Smooth muscle cell (in vitro differentiated cells): ENCODE data around the gene THNSL1. TPM values are rescaled to one million over a fixed set of nuclear protein-coding genes. Genes with fewer than 3 reads are reported as not detected.
"Not testable (repeated sequence)": the region's sequence is repeated elsewhere in the genome, so short reads cannot be mapped to it uniquely, and the experiment has no call there.

Experiments used
- DNase-seq: peaks from one replicate; lab custom pipeline; 2025; ENCODE audit not compliant: unreplicated experiment; lab: John Stamatoyannopoulos, UW
- H2AFZ ChIP-seq: fragments of 200-600 bp; sonication (generic); 2 replicates; pipeline ENCODE4 v1.6.0; 2016; ENCODE audit warnings: antibody characterized with exemption, low read depth, mild to moderate bottlenecking
- H3F3A ChIP-seq: fragments of 200-600 bp; sonication (generic); 2 replicates; pipeline ENCODE4 v1.6.0; 2017; ENCODE audit warnings: antibody characterized with exemption, low read depth
- H3K27ac ChIP-seq: fragments of 200-600 bp; sonication (generic); 2 replicates; pipeline ENCODE4 v1.5.1; 2016; ENCODE audit warnings: low read depth, mild to moderate bottlenecking
- H3K27me3 ChIP-seq: fragments of 200-600 bp; sonication (generic); 2 replicates; pipeline ENCODE4 v1.6.1; 2016; ENCODE audit warnings: low read depth, mild to moderate bottlenecking
- H3K36me3 ChIP-seq: fragments of 200-600 bp; sonication (generic); 2 replicates; pipeline ENCODE4 v1.5.1; 2016; ENCODE audit warnings: low read depth
- H3K4me1 ChIP-seq: fragments of 200-600 bp; sonication (generic); 2 replicates; pipeline ENCODE4 v1.5.1; 2016; ENCODE audit warnings: low read depth
- H3K4me2 ChIP-seq: fragments of 200-600 bp; sonication (generic); 2 replicates; pipeline ENCODE4 v1.6.0; 2016; ENCODE audit warnings: mild to moderate bottlenecking
- H3K4me3 ChIP-seq: fragments of 200-600 bp; sonication (generic); 2 replicates; pipeline ENCODE4 v1.5.1; 2016; ENCODE audit warnings: mild to moderate bottlenecking
- H3K79me2 ChIP-seq: fragments of 200-600 bp; sonication (generic); 2 replicates; pipeline ENCODE4 v1.6.0; 2016; ENCODE audit warnings: low read depth, mild to moderate bottlenecking
- H3K9ac ChIP-seq: fragments of 200-600 bp; sonication (generic); 2 replicates; pipeline ENCODE4 v1.6.0; 2016; ENCODE audit warnings: low read depth
- H3K9me3 ChIP-seq: fragments of 200-600 bp; sonication (generic); replicated peaks from 2 replicates; pipeline ENCODE4 v1.5.1; 2016; ENCODE audit warnings: low read depth
- H4K20me1 ChIP-seq: fragments of 200-600 bp; sonication (generic); 2 replicates; pipeline ENCODE4 v1.6.0; 2016; ENCODE audit warnings: low read depth
- WGBS: methylation state at CpG from one replicate; pipeline ENCODE4 v1.1.7; 2016; ENCODE audit warnings: low lambda C conversion rate; 5-methylcytosine and 5-hydroxymethylcytosine counted together
- polyA plus RNA-seq: library from polyadenylated mRNA; unstranded; fragments of >200 nt; fragmentation: Nextera tagmentation; extraction: Ambion mirVana; gene quantifications from 2 replicates; pipeline ENCODE4 v1.2.1, GENCODE V29; 2016
- total RNA-seq: library from RNA; depleted of rRNA; stranded (reverse); fragments of >200 nt; gene quantifications from 2 replicates; pipeline ENCODE4 v1.2.3, GENCODE V29; 2014
- TF ChIP-seq, protein P1 (sequence below): fragments of 200-600 bp; sonication (generic); IDR thresholded peaks from 2 replicates; pipeline ENCODE4 v1.5.1; 2017; ENCODE audit warnings: borderline replicate concordance, mild to moderate bottlenecking, antibody characterized with exemption; ENCODE audit not compliant: insufficient read depth, poor library complexity, severe bottlenecking

Gene THNSL1, protein sequence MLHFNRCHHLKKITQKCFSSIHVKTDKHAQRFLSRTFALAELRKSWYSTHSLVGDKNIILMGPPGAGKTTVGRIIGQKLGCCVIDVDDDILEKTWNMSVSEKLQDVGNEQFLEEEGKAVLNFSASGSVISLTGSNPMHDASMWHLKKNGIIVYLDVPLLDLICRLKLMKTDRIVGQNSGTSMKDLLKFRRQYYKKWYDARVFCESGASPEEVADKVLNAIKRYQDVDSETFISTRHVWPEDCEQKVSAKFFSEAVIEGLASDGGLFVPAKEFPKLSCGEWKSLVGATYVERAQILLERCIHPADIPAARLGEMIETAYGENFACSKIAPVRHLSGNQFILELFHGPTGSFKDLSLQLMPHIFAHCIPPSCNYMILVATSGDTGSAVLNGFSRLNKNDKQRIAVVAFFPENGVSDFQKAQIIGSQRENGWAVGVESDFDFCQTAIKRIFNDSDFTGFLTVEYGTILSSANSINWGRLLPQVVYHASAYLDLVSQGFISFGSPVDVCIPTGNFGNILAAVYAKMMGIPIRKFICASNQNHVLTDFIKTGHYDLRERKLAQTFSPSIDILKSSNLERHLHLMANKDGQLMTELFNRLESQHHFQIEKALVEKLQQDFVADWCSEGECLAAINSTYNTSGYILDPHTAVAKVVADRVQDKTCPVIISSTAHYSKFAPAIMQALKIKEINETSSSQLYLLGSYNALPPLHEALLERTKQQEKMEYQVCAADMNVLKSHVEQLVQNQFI
- 2.5 and 3.4 TPM in 2 replicates for total RNA-seq
- 2.0 and 2.6 TPM in 2 replicates for polyA plus RNA-seq

DNA sequence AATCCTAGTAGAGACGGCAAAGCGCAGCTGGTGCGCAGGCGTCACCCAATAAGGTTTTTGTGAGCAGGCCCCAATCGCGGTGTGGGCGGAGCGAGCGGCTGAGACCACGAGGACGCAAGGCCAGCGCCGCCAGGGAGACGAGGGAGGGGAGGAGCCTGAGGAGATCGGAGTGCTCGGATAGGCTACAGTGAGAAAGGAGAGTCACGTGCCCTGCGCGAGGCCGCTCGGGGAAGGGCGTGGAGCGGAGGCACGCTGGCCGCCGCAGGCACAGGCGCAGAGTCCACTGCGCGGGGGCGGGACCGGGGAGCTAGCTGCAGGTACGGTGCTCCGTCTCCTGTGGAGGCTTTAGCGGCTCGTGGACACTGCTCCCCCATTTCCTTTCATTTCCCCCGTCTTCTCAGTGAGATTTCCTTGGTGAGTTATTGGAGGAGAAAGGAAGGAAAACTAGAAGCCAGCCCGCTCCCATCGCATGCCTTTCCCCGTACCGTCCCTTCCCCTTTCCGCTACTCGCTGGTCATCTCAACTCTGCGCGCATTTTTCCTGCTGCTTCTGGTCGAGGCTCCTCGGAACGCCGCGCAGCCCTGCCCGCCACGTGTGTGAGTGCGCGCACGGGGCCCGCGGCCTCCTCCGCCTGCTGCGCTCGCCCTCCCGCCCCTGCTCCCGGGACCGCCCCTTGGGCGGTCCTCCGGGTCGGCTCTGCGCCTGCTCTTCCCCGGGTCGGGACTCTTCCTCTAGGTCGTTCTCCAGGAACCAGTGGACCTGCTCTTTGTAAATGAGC, at the start of gene THNSL1:
Gene THNSL1, plus strand, starts transcription at position 237 of the 778 bp plus-strand sequence. CDS start 6,612 bp downstream, outside the sequence.
- TF ChIP-seq, protein P1, sequence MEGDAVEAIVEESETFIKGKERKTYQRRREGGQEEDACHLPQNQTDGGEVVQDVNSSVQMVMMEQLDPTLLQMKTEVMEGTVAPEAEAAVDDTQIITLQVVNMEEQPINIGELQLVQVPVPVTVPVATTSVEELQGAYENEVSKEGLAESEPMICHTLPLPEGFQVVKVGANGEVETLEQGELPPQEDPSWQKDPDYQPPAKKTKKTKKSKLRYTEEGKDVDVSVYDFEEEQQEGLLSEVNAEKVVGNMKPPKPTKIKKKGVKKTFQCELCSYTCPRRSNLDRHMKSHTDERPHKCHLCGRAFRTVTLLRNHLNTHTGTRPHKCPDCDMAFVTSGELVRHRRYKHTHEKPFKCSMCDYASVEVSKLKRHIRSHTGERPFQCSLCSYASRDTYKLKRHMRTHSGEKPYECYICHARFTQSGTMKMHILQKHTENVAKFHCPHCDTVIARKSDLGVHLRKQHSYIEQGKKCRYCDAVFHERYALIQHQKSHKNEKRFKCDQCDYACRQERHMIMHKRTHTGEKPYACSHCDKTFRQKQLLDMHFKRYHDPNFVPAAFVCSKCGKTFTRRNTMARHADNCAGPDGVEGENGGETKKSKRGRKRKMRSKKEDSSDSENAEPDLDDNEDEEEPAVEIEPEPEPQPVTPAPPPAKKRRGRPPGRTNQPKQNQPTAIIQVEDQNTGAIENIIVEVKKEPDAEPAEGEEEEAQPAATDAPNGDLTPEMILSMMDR: no peak
- Histone ChIP-seq H3K9me3 (no peaks in the 10 kb centered on the region), H3K4me2 (peak within 1 kb of the TSS; percentile 88), H3K4me1 (peaks cover 10% of the 10 kb centered on the region), H2AFZ (peak within 1 kb of the TSS; percentile 99), H3K4me3 (peak within 1 kb of the TSS; percentile 60), H4K20me1 (no peaks in the 10 kb centered on the region), H3K79me2 (peaks cover 8% of the 10 kb centered on the region), H3K9ac (peak within 1 kb of the TSS; percentile 62), H3K27ac (peak within 1 kb of the TSS; percentile 78), H3K36me3 (no peaks in the 10 kb centered on the region), H3K27me3 (no peaks in the 10 kb centered on the region), H3F3A (peaks cover 7% of the 10 kb centered on the region)
- WGBS: under 1% methylated on average over 68 of the region's 69 CpGs
- DNase-seq: peak; percentile 87

DNA sequence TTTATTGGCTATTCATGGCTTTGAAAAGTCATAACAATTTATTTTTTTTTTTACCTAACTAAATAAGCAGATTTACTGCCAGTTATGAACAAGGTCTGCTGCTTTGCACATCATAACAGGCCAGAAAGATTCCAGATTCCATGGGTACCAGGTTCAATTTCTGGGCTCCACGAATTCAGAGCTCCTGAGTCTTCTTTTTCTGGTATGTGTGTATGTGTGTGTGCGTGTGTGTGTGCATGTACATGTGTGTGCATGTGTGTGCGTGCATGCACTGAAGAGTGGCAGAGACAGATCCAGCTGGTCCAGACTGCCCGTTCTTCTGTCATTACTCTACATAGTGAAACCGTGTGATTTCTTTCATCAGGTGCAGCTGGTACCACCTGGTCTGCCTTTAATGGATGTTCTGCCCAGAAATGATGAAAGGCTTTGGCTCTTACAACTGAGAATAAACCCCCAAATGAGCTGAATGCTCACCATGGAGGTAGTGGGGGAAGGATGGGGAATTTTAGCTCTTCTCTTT, 49.4 kb upstream of the THNSL1 start:
- no peaks in the 10 kb centered on the region for H3F3A ChIP-seq
- H3K4me1 ChIP-seq: no peaks in the 10 kb centered on the region
- no peaks in the 10 kb centered on the region for H3K36me3 ChIP-seq
- H2AFZ ChIP-seq: no peak overlapping the region
- no peak overlapping the region for H3K9ac ChIP-seq
- TF ChIP-seq, protein P1: no peak
- no peaks in the 10 kb centered on the region for H3K9me3 ChIP-seq
- no peaks in the 10 kb centered on the region for H4K20me1 ChIP-seq
- no peaks in the 10 kb centered on the region for H3K79me2 ChIP-seq
- no peak for DNase-seq
- H3K27me3 ChIP-seq: no peaks in the 10 kb centered on the region
- H3K4me3 ChIP-seq: no peak overlapping the region
- H3K27ac ChIP-seq: no peak overlapping the region
- no peak overlapping the region for H3K4me2 ChIP-seq
- WGBS: 84% methylated on average over 5 of the region's 5 CpGs

DNA sequence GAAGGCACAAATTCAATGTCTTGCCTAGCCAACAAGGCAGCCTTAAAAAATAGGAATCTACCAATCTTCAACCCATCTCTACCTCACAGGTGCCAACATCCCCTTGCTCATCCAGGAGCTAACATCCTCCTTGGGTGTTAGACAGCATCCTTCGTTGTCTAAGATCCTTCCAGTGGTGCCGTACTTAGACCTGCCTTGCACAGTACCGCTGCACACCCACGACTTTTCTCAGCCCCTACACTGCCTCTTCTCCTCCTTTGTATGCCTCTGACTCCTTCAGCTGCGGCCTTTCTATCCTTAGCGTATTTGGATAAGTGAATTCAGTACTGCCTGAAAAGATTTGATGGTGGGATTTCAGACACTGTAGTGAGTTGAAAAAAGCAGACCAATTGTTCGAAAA, 48.1 kb upstream of the THNSL1 start:
- H2AFZ ChIP-seq: no peak overlapping the region
- WGBS: 96% methylated on average over 7 of the region's 7 CpGs
- no peaks in the 10 kb centered on the region for H3K9me3 ChIP-seq
- no peak for DNase-seq
- no peaks in the 10 kb centered on the region for H3K27me3 ChIP-seq
- H3K4me1 ChIP-seq: no peaks in the 10 kb centered on the region
- TF ChIP-seq, protein P1: no peak
- no peaks in the 10 kb centered on the region for H3K36me3 ChIP-seq
- no peaks in the 10 kb centered on the region for H3K79me2 ChIP-seq
- H3F3A ChIP-seq: no peaks in the 10 kb centered on the region
- no peaks in the 10 kb centered on the region for H4K20me1 ChIP-seq
- H3K27ac ChIP-seq: no peak overlapping the region
- H3K9ac ChIP-seq: no peak overlapping the region
- no peak overlapping the region for H3K4me2 ChIP-seq
- H3K4me3 ChIP-seq: no peak overlapping the region

DNA sequence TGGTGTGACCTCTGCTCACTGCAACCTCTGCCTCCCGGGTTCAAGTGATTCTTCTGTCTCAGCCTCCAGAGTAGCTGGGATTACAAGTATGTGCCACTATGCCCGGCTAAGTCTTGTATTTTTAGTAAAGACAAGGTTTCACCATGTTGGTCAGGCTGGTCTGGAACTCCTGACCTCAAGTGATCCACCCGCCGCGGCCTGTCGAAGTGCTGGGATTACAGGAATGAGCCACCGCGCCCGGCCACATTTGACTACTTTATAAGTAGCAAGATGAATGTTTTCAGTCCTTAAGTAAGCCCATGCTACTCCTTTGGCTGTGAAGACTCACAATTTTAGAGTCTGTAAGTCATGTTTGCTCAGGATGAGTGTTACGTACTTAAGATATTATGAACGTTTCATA, 47.5 kb upstream of the THNSL1 start:
- DNase-seq, H3K9ac ChIP-seq, H4K20me1 ChIP-seq, H2AFZ ChIP-seq, H3K4me3 ChIP-seq, H3K79me2 ChIP-seq, H3K4me2 ChIP-seq, H3K9me3 ChIP-seq, H3K36me3 ChIP-seq, H3K27ac ChIP-seq, H3F3A ChIP-seq, H3K27me3 ChIP-seq, H3K4me1 ChIP-seq: not testable (repeated sequence)
- 95% methylated on average over 11 of the region's 11 CpGs for WGBS
